Uterus (tissue), 2 donors: ENCODE results near the gene CYP8B1.

Experiments used
- CTCF ChIP-seq, 4 experiments: fragments of 200-600 bp in 2 of 4; fragments of 450-650 bp in 2 of 4; sonication (generic) in 2 of 4; IDR thresholded peaks; one replicate each; pipeline ENCODE4 v1.5.1; 2016 to 2019; ENCODE audit warnings: antibody characterized with exemption in 4 of 4, mild to moderate bottlenecking in 2 of 4, moderate library complexity in 1 of 4
- POLR2A ChIP-seq, 2 donors: fragments of 450-650 bp; IDR thresholded peaks; one replicate each; pipeline ENCODE4 v1.6.1; 2016; ENCODE audit warnings: antibody characterized with exemption in 2 of 2, mild to moderate bottlenecking in 1 of 2, moderate library complexity in 1 of 2

DNA sequence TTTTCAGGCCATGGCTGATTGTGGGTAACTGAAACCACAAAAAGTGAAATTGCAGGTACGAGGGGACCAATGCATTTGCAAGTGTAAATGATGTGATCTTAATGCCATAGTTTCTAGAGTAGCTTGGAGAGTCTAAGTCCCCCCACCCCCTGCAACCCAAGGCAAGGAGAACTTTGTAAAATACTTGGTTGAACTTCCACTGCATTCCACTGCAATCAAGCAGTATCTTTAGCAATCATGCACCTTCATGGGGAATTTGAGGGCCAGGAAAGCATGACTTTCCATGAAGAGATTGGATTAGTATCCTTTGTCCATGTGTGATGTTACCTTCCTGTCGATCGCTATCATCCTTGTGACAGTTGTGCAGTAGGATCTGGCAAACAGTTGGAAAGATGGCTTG lies 11.4 kb upstream of the CYP8B1 start:
- no peak for TF ChIP-seq POLR2A (IDR thresholded peaks at IDR 0.05)
- TF ChIP-seq CTCF (IDR thresholded peaks at IDR 0.05) = no peak
